Uterus (tissue), 2 donors: ENCODE measurements around the gene DPP6.

Experiments
- POLR2A ChIP-seq, 2 donors: fragments of 450-650 bp; IDR thresholded peaks; one replicate each; pipeline ENCODE4 v1.6.1; 2016; ENCODE audit warnings: antibody characterized with exemption in 2 of 2, mild to moderate bottlenecking in 1 of 2, moderate library complexity in 1 of 2
- TF ChIP-seq, protein P1 (sequence below), 4 experiments: fragments of 200-600 bp in 2 of 4; fragments of 450-650 bp in 2 of 4; sonication (generic) in 2 of 4; IDR thresholded peaks; one replicate each; pipeline ENCODE4 v1.5.1; 2016 to 2019; ENCODE audit warnings: antibody characterized with exemption in 4 of 4, mild to moderate bottlenecking in 2 of 4, moderate library complexity in 1 of 4

DNA sequence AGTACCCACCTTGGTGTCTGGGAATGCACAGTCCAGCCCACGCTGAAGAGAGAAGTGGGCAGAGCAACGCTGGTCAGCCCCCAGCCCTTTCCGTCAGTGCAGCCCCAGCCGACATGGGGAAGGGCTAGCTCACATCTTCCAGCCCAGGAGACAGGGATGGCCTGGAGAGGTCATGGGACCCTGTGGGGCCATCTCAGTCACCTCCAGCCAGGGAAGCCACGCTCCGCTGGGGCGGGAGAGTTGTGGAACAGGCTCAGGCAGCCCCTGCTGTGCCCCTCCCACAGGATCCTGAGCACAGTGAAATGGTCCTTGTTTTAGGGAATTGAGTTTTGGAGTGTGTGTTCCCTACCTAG lies 865.6 kb downstream of the DPP6 start:
- TF ChIP-seq, protein P1, sequence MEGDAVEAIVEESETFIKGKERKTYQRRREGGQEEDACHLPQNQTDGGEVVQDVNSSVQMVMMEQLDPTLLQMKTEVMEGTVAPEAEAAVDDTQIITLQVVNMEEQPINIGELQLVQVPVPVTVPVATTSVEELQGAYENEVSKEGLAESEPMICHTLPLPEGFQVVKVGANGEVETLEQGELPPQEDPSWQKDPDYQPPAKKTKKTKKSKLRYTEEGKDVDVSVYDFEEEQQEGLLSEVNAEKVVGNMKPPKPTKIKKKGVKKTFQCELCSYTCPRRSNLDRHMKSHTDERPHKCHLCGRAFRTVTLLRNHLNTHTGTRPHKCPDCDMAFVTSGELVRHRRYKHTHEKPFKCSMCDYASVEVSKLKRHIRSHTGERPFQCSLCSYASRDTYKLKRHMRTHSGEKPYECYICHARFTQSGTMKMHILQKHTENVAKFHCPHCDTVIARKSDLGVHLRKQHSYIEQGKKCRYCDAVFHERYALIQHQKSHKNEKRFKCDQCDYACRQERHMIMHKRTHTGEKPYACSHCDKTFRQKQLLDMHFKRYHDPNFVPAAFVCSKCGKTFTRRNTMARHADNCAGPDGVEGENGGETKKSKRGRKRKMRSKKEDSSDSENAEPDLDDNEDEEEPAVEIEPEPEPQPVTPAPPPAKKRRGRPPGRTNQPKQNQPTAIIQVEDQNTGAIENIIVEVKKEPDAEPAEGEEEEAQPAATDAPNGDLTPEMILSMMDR (IDR thresholded peaks at IDR 0.05) = no peak
- no peak for TF ChIP-seq POLR2A (IDR thresholded peaks at IDR 0.05)
